H1 (cell line): Measurements from ENCODE around the gene CASD1. TPM values are rescaled to one million over a fixed set of nuclear protein-coding genes. Genes with fewer than 3 reads are reported as not detected.

ENCODE experiments used
- CTCF ChIA-PET: fragments of 300-600 bp; sonication (Branson Sonifier 250); formaldehyde crosslinking; loops from one replicate; lab custom pipeline; 2021; ENCODE audit not compliant: partially characterized antibody; lab: Charles Lee
- POLR2A ChIA-PET: fragments of 300-600 bp; sonication (Branson Sonifier 250); formaldehyde crosslinking; loops from one replicate; lab custom pipeline; 2021; ENCODE audit warnings: inconsistent platforms; ENCODE audit not compliant: partially characterized antibody; lab: Charles Lee
- DNase-seq, 2 experiments: peaks; one replicate each; pipeline versions ENCODE4 v3.0.0 to v3.0.0-alpha.2; 2010 to 2022; ENCODE audit warnings: low spot score in 2 of 2, low read depth in 1 of 2, mixed read lengths in 1 of 2
- FAIRE-seq: peaks from 2 replicates; lab custom pipeline; 2011; peaks lifted over from hg19 to GRCh38; lab: Jason Lieb, UNC
- H2AFZ ChIP-seq: 2 replicates; pipeline ENCODE4 v1.8.1; 2012; ENCODE audit warnings: low read length, inconsistent platforms
- H2AK5ac ChIP-seq: 2 replicates; pipeline ENCODE4 v1.6.1; 2013; ENCODE audit warnings: low read depth, low read length
- H2BK120ac ChIP-seq: replicated peaks from 2 replicates; pipeline ENCODE3; 2013; ENCODE audit warnings: low read depth, low read length, inconsistent platforms
- H2BK12ac ChIP-seq: 2 replicates; pipeline ENCODE4 v1.6.1; 2013; ENCODE audit warnings: low read depth, low read length
- H2BK15ac ChIP-seq: 2 replicates; pipeline ENCODE4 v1.6.1; 2013; ENCODE audit warnings: low read length
- H2BK20ac ChIP-seq: 2 replicates; pipeline ENCODE4 v1.6.1; 2013; ENCODE audit warnings: low read length
- H2BK5ac ChIP-seq: 2 replicates; pipeline ENCODE4 v1.6.1; 2013; ENCODE audit warnings: low read depth, low read length
- H3K14ac ChIP-seq: 2 replicates; pipeline ENCODE4 v1.6.1; 2013; ENCODE audit warnings: inconsistent platforms; ENCODE audit not compliant: insufficient read length
- H3K18ac ChIP-seq: 2 replicates; pipeline ENCODE4 v1.6.1; 2013; ENCODE audit warnings: low read length; ENCODE audit errors: extremely low read depth
- H3K23ac ChIP-seq: 2 replicates; pipeline ENCODE4 v1.6.1; 2013; ENCODE audit warnings: inconsistent platforms; ENCODE audit not compliant: insufficient read length
- H3K23me2 ChIP-seq: 2 replicates; pipeline ENCODE4 v1.6.1; 2013; ENCODE audit warnings: low read depth, low read length
- H3K27ac ChIP-seq: 2 replicates; pipeline ENCODE4 v1.6.1; 2011; ENCODE audit warnings: low read depth, low read length, inconsistent platforms
- H3K27me3 ChIP-seq, 4 experiments: replicated peaks in 1 of 4; 1 replicate in 1 of 4; 2 replicates in 3 of 4; pipeline versions ENCODE4 v1.6.1 to v1.8.1; 2011 to 2013; ENCODE audit warnings: low read length in 3 of 4, mild to moderate bottlenecking in 3 of 4, inconsistent platforms in 2 of 4, mixed read lengths in 2 of 4, moderate library complexity in 1 of 4; ENCODE audit not compliant: control insufficient read depth in 3 of 4, insufficient read depth in 3 of 4; ENCODE audit errors: extremely low read depth in 1 of 4
- H3K36me3 ChIP-seq, 4 experiments: 2 replicates each; pipeline versions ENCODE4 v1.6.1 to v1.8.1; 2011 to 2013; ENCODE audit warnings: mild to moderate bottlenecking in 4 of 4, low read length in 3 of 4, moderate library complexity in 2 of 4, control low read depth in 1 of 4, inconsistent platforms in 1 of 4; ENCODE audit not compliant: insufficient read depth in 4 of 4, control insufficient read depth in 2 of 4
- H3K4ac ChIP-seq: replicated peaks from 2 replicates; pipeline ENCODE3; 2013; ENCODE audit warnings: low read length, low read depth, mixed read lengths, inconsistent platforms; ENCODE audit not compliant: insufficient read length
- H3K4me1 ChIP-seq, 4 experiments: replicated peaks in 1 of 4; 1 replicate in 1 of 4; 2 replicates in 3 of 4; pipeline versions ENCODE4 v1.6.1 to v1.8.1; 2011 to 2013; ENCODE audit warnings: low read length in 3 of 4, inconsistent platforms in 2 of 4, mixed read lengths in 1 of 4; ENCODE audit not compliant: insufficient read depth in 4 of 4, control insufficient read depth in 3 of 4
- H3K4me2 ChIP-seq, 2 experiments: 2 replicates each; pipeline versions ENCODE4 v1.6.1 to v1.8.1; 2011 to 2013; ENCODE audit warnings: low read depth in 2 of 2, low read length in 2 of 2, control low read depth in 1 of 2, inconsistent platforms in 1 of 2, mild to moderate bottlenecking in 1 of 2; ENCODE audit not compliant: insufficient read depth in 1 of 2
- H3K4me3 ChIP-seq, 4 experiments: fragments of 200-600, 300-600 bp in 1 of 4; sonication (generic), shearing (Covaris generic), sonication (Bioruptor Twin) in 1 of 4; 2 replicates each; pipeline versions ENCODE4 v1.5.1 to v1.8.1; 2011 to 2016; ENCODE audit warnings: low read length in 4 of 4, low read depth in 3 of 4, control low read depth in 2 of 4, inconsistent platforms in 2 of 4, mild to moderate bottlenecking in 2 of 4, mixed read lengths in 1 of 4, moderate library complexity in 1 of 4; ENCODE audit not compliant: insufficient read depth in 2 of 4; ENCODE audit errors: extremely low read depth in 1 of 4
- H3K56ac ChIP-seq: replicated peaks from 2 replicates; pipeline ENCODE3; 2013; ENCODE audit warnings: low read depth, mild to moderate bottlenecking, mixed read lengths, low read length, inconsistent platforms; ENCODE audit not compliant: insufficient read length
- H3K79me1 ChIP-seq: 2 replicates; pipeline ENCODE4 v1.6.1; 2013; ENCODE audit warnings: low read depth, low read length, control low read depth
- H3K79me2 ChIP-seq, 2 experiments: 2 replicates each; pipeline versions ENCODE4 v1.6.1 to v1.8.1; 2012 to 2013; ENCODE audit warnings: low read length in 2 of 2, mild to moderate bottlenecking in 2 of 2, inconsistent platforms in 1 of 2; ENCODE audit not compliant: insufficient read depth in 2 of 2, control insufficient read depth in 1 of 2
- H3K9ac ChIP-seq, 4 experiments: replicated peaks in 1 of 4; 1 replicate in 1 of 4; 2 replicates in 3 of 4; pipeline versions ENCODE4 v1.6.1 to v1.8.1; 2011 to 2013; ENCODE audit warnings: low read depth in 3 of 4, low read length in 3 of 4, control low read depth in 2 of 4, mild to moderate bottlenecking in 2 of 4, moderate library complexity in 2 of 4, inconsistent platforms in 1 of 4; ENCODE audit errors: extremely low read depth in 1 of 4
- H3K9me3 ChIP-seq, 2 experiments: 2 replicates each; pipeline versions ENCODE4 v1.6.1 to v1.8.1; 2012 to 2013; ENCODE audit warnings: mild to moderate bottlenecking in 2 of 2, moderate library complexity in 2 of 2, control low read depth in 1 of 2, inconsistent platforms in 1 of 2, low read depth in 1 of 2, low read length in 1 of 2, mixed read lengths in 1 of 2; ENCODE audit not compliant: insufficient read depth in 2 of 2
- H4K20me1 ChIP-seq, 2 experiments: replicated peaks in 1 of 2; 2 replicates each; pipeline versions ENCODE3 to v1.8.1; 2011 to 2013; ENCODE audit warnings: inconsistent platforms in 2 of 2, low read length in 2 of 2, mild to moderate bottlenecking in 1 of 2; ENCODE audit not compliant: insufficient read depth in 2 of 2, control insufficient read depth in 1 of 2
- H4K5ac ChIP-seq: 2 replicates; pipeline ENCODE4 v1.6.1; 2013; ENCODE audit warnings: low read length, low read depth, mixed read lengths, inconsistent platforms; ENCODE audit not compliant: insufficient read length
- H4K8ac ChIP-seq: 2 replicates; pipeline ENCODE4 v1.8.0; 2013; ENCODE audit warnings: mild to moderate bottlenecking, moderate library complexity, low read length, inconsistent platforms; ENCODE audit not compliant: insufficient read depth; ENCODE audit errors: extremely low read depth
- H4K91ac ChIP-seq: replicated peaks from 2 replicates; pipeline ENCODE3; 2013; ENCODE audit warnings: low read length, mixed read lengths, inconsistent platforms; ENCODE audit not compliant: insufficient read length
- CHD2 ChIP-seq: IDR thresholded peaks from 2 replicates; pipeline ENCODE4 v1.6.1; 2012; ENCODE audit warnings: low read length, improper control_type of control experiment
- GABPA ChIP-seq: IDR thresholded peaks from 2 replicates; pipeline ENCODE4 v1.6.1; 2011; ENCODE audit warnings: mild to moderate bottlenecking, low read length, moderate library complexity, borderline replicate concordance; ENCODE audit not compliant: insufficient read depth
- HDAC2 ChIP-seq, 2 experiments: fragments of 300-600 bp in 1 of 2; sonication (generic) in 1 of 2; IDR thresholded peaks; 2 replicates each; pipeline ENCODE4 v1.6.1; 2011 to 2012; ENCODE audit warnings: low read depth in 2 of 2, low read length in 2 of 2, mild to moderate bottlenecking in 2 of 2, moderate library complexity in 2 of 2, borderline replicate concordance in 1 of 2, inconsistent platforms in 1 of 2
- HDAC6 ChIP-seq: IDR thresholded peaks from one replicate; pipeline ENCODE4 v1.7.1; 2012; ENCODE audit warnings: low read depth, mild to moderate bottlenecking, inconsistent platforms, low read length, moderate library complexity
- JUND ChIP-seq: IDR thresholded peaks from 2 replicates; pipeline ENCODE4 v1.6.1; 2011; ENCODE audit warnings: mild to moderate bottlenecking, improper control_type of control experiment, low read length
- POLR2AphosphoS5 ChIP-seq: IDR thresholded peaks from 2 replicates; pipeline ENCODE4 v1.6.1; 2011; ENCODE audit warnings: low read depth, low read length
- TAF1 ChIP-seq: IDR thresholded peaks from 2 replicates; pipeline ENCODE4 v1.6.1; 2011; ENCODE audit warnings: mild to moderate bottlenecking, low read depth, low read length
- TBP ChIP-seq: IDR thresholded peaks from 2 replicates; pipeline ENCODE4 v1.6.1; 2011; ENCODE audit warnings: low read depth, low read length, improper control_type of control experiment
- WGBS, 2 experiments: shearing (Covaris generic) in 1 of 2; methylation state at CpG; one replicate each; pipeline versions ENCODE4 v1.1.6 to v1.1.7; 2013 to 2015; ENCODE audit warnings: low lambda C conversion rate in 2 of 2, mixed read lengths in 2 of 2, inconsistent platforms in 1 of 2, low coverage in 1 of 2, missing lambda C conversion rate in 1 of 2; ENCODE audit not compliant: insufficient replicate concordance in 2 of 2, insufficient coverage in 1 of 2, insufficient read length in 1 of 2; ENCODE audit errors: extremely low coverage in 1 of 2, missing lambda C conversion rate in 1 of 2; 5-methylcytosine and 5-hydroxymethylcytosine counted together
- polyA plus RNA-seq, 7 experiments: library from polyadenylated mRNA; depleted of rRNA in 3 of 7; stranded (reverse) in 5 of 7; unstranded in 2 of 7; fragments of >200 nt in 5 of 7; fragments of 200-250 nt in 2 of 7; gene quantifications; 1 replicate in 5 of 7; 2 replicates in 1 of 7; 4 replicates in 1 of 7; pipeline versions ENCODE4 v1.2.1 to v1.2.3, GENCODE V29; 2011 to 2013; ENCODE audit warnings: missing spikeins in 2 of 7, mixed read lengths in 2 of 7
- total RNA-seq: library from RNA; stranded (reverse); fragmentation: NEBNext Ultra II Directional; extraction: Animal tissue kit (Norgen Biotek cat#: 25700); gene quantifications from 2 replicates; pipeline ENCODE4 v1.2.1, GENCODE V29; 2021
- TF ChIP-seq, protein P1 (sequence below): IDR thresholded peaks from 2 replicates; pipeline ENCODE4 v1.6.1; 2012; ENCODE audit warnings: inconsistent platforms

The CASD1 gene
- total and polyA plus RNA-seq, 2 of the 8 experiments (the other 6 are each of a cell fraction or from before 2014, with no cell fraction given), result 14.2 to 18.8 TPM

DNA sequence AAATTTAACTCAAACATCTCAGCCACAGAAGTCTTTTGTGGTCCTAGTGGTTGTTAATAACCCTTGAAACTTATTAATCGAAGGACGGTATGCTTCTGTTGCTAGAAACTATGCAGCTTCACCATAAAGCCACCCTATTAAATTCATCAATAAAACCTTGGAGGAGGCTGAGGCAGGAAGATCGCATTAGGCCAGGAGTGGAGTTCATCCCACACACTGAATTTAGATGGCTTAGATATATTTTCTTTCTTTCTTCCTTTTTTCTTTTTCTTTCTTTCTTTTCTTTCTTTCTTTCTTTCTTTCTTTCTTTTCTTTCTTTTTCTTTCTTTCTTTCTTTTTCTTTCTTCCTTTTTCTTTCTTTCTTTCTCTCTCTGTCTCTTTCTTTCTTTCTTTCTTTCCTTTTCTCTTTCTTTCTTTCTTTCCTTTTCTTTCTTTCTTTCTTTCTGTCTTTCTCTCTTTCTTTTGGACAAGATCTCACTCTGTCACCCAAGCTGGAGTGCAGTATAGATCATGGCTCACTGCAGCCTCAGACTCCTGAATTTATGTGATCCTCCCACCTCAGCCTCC is 30.9 kb upstream of the CASD1 start:
- Histone ChIP-seq H3K14ac (no peak overlapping the region), H3K27ac (no peak overlapping the region), H3K23me2 (no peaks in the 10 kb centered on the region), H2AFZ (no peak overlapping the region), H3K4ac (no peak overlapping the region), H3K23ac (no peak overlapping the region), H3K56ac (no peak overlapping the region), H3K4me1 (no peaks in the 10 kb centered on the region), H3K79me2 (no peaks in the 10 kb centered on the region), H2BK12ac (no peak overlapping the region), H4K91ac (no peak overlapping the region), H2BK15ac (no peak overlapping the region), H3K9ac (no peak overlapping the region), H3K27me3 (no peaks in the 10 kb centered on the region), H2BK5ac (no peak overlapping the region), H3K36me3 (no peaks in the 10 kb centered on the region), H2AK5ac (no peak overlapping the region), H3K9me3 (no peaks in the 10 kb centered on the region), H3K4me2 (no peak overlapping the region), H4K20me1 (no peaks in the 10 kb centered on the region), H3K18ac (no peak overlapping the region), H2BK20ac (no peak overlapping the region), H3K4me3 (no peak overlapping the region), H4K8ac (no peak overlapping the region), H4K5ac (no peak overlapping the region), H2BK120ac (no peak overlapping the region), H3K79me1 (no peaks in the 10 kb centered on the region)
- WGBS, 2 experiments, result 65% methylated on average over 3 of the region's 3 CpGs; no CpG with 5 or more reads in 1 of the 2 experiments
- ChIA-PET POLR2A (no interaction called here), CTCF (interaction anchor here (1.1 kb wide), 1 partner anchor 998 kb away, joined by 3 read pairs; no protein-coding TSS in a partner anchor)
- FAIRE-seq (no peak), DNase-seq (no peak)
- TF ChIP-seq HDAC6 (no peak), CHD2 (no peak), TBP (no peak), TAF1 (no peak), GABPA (no peak), JUND (no peak), HDAC2 (IDR thresholded peaks at IDR 0.05; ENCODE audit: borderline replicate concordance in 1 of 2, low read depth in 2 of 2, low read length in 2 of 2) (no peak), POLR2AphosphoS5 (no peak)
- TF ChIP-seq, protein P1, sequence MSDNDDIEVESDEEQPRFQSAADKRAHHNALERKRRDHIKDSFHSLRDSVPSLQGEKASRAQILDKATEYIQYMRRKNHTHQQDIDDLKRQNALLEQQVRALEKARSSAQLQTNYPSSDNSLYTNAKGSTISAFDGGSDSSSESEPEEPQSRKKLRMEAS, result no peak
